ENCODE measurements around the gene PLA2G15.
"Not testable (repeated sequence)": the region's sequence is repeated elsewhere in the genome, so short reads cannot be mapped to it uniquely, and the experiment has no call there.

The PLA2G15 gene

GRCh38 chr16:68281368-68282063 is 36.3 kb downstream of the PLA2G15 start:
- no peak for DNase-seq

DNA sequence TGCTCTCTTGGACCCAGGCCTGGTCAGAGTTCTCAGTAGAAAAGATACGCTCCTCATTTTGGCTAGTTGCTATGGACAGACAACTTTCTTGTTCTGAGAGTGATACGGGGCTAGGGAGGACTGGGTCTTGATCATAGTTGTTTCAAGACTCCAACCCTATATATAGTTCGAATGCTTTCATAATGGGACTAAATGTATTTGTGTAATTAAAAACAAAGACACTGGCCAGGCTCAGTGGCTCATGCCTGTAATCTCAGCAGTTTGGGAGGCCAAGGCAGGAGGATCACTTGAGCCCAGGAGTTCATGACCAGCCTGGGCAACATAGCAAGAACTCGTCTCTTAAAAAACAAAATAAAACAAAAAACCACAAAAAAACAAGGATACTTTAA is 36.9 kb downstream of the PLA2G15 start:
- DNase-seq: no peak

- DNase-seq: no peak
Observed at GRCh38 chr16:68283346-68283745, 38.2 kb downstream of the PLA2G15 start.

DNA sequence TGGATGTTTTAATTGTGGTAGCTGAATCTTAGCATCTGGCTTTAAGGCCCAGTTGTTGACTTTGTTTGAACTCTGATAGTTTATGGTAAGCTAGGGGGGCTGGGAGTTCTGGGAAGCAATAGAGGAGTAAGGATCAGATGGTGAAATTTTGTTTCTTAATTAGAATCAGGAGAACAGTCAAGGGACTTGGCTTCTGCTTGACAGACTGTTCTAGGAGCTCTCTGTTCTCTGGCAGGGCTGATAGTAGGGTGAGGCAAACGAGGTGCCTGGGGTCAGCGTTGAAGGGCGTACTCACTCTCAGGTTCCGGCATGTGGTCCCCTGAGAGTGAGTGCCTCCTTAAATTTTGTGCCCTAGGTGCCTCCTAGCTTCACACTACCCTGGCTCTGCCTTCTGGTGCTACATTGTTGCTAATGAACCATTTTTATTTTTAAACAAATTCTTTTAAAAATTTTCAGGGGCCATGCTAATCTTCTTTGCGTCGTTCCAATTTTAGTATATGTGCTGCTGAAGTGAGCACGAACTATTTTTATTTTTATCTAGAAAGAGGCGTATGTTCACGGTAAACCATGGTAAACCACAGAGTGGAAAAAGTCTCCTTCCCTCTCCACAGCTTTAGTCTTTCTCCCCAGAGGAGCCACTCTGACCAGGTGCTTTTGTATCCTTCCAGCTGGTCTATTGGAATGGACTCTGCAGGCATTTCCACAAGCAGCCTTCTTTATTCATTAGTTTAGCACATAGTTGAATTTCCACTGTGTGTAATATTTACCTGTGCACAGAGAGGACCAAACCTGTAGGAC is 38.8 kb downstream of the PLA2G15 start:
- no peak for DNase-seq

DNA sequence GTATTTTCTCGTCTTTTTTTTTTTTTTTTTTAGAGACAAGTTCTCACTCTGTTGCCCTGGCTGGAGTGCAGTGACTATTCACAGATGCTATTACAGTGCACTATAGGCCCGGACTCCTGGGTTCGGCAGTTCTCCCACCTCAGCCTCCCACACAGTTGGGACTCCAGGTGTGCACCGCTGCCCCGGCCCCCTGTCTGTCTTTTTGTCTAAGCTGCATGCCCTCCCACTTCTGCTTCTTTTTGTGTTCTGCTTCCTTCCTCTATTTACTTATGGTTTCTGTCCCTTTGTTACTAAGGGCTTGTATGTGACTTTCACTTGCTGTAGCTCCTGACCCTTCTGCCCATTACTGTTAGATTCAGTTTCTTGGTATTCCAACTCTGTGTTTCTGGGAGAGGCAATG is 39.7 kb downstream of the PLA2G15 start:
- DNase-seq: peak; percentile 71 to 73

GRCh38 chr16:68285683-68286082 is 40.5 kb downstream of the PLA2G15 start:
- DNase-seq: no peak

- DNase-seq: peak; percentile 60 to 65
Observed at GRCh38 chr16:68286153-68287074, 41.2 kb downstream of the PLA2G15 start.

DNA sequence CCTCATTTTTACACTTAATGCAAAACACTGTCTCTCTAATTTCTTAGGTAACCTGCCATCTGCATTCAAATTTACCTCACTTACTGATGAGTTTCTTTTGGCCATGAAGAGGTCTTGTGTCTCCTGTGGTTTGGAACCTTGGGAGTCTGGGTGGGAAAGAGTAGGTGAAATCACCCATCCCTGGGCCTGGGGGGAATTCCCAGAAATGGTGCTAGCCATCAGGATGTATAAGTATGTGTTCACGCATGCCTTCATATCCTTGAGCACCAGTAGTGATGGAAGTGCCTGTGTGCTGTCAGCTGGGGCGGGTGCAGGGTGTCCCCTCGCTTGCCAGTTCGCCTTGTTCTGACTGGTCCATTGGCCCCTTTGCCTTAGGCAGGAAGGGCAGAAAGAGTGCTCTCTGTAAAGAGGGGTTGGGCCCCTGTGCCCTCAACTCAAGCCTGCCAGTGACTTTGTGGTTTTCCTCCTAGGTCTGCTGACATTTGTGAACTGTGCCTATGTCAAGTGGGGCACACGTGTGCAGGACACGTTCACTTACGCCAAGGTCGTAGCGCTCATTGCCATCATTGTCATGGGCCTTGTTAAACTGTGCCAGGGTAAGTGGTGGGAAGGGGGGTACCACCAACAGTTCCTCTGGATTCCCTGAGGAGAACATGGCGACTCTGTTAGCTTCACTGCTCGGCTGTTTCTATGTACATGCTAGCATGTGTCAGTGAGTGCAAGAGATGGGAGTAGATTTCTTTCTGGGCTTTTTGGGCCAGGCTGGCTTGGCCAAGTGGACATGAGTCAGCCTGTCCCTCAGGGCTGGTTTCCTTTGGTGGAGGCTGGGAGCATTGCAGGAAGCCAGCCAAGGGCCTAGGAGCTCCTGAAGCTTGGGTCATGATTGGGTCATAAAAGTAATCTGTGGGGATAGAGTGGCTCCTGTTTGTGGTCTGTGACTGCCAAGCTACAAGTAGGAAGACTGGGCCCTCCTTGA is 42.4 kb downstream of the PLA2G15 start:
- no peak for DNase-seq

DNA sequence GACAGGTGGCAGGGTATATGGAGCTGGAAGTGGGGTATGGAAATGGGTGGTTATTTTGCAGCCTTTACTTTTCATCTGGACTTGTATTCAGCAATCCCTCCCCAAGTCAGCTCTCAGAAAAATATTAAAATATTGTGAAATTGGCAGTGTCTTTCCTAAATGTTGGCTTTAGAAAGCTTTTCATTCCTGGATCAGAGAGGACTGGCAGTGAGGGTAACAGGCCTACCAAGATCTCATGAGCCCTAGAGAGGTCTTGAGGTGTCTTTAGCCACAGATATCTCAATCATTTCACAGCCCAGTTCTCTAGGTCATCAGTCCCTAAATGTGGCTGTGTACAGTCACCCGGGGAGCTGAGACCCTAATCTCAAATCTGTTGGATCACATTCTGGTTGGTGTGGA is 43.1 kb downstream of the PLA2G15 start:
- no peak for DNase-seq

GRCh38 chr16:68288796-68289195 is 43.6 kb downstream of the PLA2G15 start:
- DNase-seq: not testable (repeated sequence)

- no peak for DNase-seq
Observed at GRCh38 chr16:68289202-68289601, 44.0 kb downstream of the PLA2G15 start.

GRCh38 chr16:68289621-68290329 is 44.6 kb downstream of the PLA2G15 start:
- no peak for DNase-seq

- DNase-seq: no peak
Observed at GRCh38 chr16:68290450-68290849, 45.3 kb downstream of the PLA2G15 start.

GRCh38 chr16:68291227-68291626 is 46.1 kb downstream of the PLA2G15 start:
- no peak for DNase-seq

DNA sequence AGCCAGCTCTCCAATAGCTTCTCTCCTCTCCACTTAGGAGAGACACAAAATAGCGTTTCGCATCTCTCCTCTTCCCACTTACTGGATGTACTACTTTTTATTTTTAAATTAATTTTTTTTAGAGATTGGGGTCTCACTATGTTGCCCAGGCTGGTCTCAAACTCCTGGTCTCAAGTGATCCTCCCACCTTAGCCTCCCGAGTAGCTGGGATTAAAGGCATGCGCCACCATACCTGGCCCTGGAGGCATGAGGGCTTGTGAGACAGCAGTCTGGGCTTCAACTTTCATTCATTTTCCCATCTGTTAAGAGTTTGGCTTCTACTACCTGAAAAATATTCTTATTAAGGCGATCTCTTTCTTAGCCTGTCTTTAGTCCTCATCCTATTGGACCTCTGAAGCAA is 47.3 kb downstream of the PLA2G15 start:
- no peak for DNase-seq

- DNase-seq: no peak
Observed at GRCh38 chr16:68296291-68296690, 51.1 kb downstream of the PLA2G15 start.

GRCh38 chr16:68296693-68297092 is 51.5 kb downstream of the PLA2G15 start:
- peak in 1 of 2 experiments; percentile 4 for DNase-seq

DNA sequence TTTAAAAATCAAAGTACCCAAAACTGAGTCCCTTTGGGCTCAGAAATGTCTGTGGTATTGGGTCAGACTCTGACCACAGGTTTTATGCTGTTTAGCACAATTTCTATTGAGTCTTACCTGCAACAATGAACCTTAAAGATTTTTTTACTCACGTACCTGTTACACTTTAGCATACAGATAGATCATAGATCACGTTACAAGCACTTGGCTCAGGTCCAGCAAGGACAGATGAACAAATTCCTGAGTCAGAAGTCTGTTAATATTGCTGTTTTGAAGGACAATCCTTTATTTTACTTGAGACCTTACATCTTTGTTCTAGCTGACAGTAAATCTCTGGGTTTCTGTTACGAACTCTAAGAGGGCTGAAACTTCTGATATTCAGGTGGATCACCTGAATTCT is 52.7 kb downstream of the PLA2G15 start:
- no peak for DNase-seq

GRCh38 chr16:68298312-68298711 is 53.1 kb downstream of the PLA2G15 start:
- no peak for DNase-seq

- no peak for DNase-seq
Observed at GRCh38 chr16:68298907-68299561, 53.9 kb downstream of the PLA2G15 start.
